GM19328 (cell line): ENCODE results near the gene MYO1D.
"Not testable (repeated sequence)": the region's sequence is repeated elsewhere in the genome, so short reads cannot be mapped to it uniquely, and the experiment has no call there.

Experiments
- ATAC-seq: cut with Tn5 transposase; IDR thresholded peaks from one replicate; pipeline ENCODE4 v1.9.1; 2021; ENCODE audit warnings: mild to moderate bottlenecking, moderate library complexity; ENCODE audit not compliant: unreplicated experiment

Gene MYO1D

DNA sequence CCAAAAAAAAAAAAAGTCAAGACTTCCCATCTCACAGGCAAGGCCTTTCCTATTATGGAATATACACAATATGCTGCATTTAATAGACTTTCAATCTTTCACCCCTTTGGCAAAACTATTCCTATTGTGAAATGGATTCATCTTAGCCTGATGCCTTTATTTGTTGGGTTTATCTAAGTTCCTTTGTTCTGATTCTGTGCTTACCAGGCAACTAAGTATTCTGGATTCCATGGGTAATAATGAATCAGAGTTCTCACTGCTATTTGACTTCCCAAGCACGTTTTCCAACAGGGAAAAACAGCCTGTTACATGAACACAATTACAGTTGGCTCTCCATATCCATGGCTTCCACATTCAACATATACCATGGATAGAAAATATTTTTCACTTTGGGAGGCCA lies 135.5 kb downstream of the MYO1D start:
- no peak for ATAC-seq

DNA sequence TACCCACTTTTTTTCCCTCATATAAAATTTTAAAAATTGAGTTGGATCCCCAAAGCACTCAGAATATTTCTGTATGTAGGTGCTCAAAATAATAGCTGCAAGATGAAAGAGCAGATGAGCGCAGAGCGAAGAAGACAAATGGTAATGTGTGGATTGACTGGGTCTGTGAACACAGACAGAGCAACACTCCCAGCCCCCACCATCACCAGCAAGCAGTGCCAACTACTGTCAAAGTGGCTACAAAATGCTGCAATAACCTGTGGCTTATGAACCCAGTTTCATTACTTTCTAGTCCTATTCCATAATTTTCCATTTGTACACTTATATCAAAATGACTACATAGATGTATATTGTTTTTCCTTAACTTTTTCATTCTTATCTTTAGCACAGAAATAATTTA lies 137.2 kb downstream of the MYO1D start:
- no peak for ATAC-seq

DNA sequence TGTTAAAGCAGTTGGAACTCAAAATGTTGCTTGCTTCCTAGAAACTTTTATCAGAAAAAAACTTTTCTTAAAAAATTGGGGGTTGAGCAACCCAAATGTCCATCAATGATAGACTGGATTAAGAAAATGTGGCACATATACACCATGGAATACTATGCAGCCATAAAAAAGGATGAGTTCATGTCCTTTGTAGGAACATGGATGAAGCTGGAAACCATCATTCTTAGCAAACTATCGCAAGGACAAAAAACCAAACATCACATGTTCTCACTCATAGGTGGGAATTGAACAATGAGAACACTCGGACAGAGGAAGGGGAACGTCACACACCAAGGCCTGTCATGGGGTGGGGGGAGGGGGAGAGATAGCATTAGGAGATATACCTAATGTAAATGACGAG lies 137.8 kb downstream of the MYO1D start:
- not testable (repeated sequence) for ATAC-seq

DNA sequence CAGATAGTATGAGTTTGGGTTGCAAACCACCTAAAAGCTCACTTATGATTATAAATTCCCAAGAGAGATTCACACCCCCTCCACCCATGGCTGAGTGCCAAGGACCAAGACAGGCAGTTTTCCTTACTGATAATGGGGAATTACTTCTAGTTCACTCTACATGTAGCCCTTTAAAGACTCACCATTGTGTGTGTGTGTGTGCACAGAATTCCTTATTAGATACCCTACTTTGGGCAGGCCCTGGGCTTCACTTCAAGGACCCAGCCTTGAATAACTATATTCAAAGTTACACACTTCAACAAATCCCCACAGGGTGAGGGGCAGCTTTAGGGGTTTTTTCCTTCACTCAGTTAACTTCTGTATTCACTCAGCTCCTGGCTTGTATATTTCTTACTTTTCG lies 143.5 kb downstream of the MYO1D start:
- ATAC-seq = no peak

DNA sequence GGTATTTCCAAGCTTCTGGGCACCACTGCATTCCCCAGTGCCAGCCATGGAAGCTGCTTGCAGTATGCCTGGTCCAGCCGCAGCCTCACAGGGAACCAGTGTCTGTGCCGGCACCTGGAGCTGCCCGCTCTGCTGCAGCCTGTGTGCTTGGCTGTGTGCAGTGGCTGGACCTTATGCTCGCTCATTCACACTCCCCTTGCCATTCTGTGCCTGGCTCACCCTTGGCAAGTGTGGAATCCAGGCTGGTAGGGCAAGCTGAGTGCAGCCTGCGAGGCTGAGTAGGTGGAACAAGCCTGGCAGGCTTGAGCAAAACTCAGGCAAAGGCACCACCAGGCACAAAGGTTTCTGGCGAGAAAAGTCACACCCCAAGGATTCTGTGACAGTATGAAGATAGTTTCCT lies 144.0 kb downstream of the MYO1D start:
- ATAC-seq = no peak

DNA sequence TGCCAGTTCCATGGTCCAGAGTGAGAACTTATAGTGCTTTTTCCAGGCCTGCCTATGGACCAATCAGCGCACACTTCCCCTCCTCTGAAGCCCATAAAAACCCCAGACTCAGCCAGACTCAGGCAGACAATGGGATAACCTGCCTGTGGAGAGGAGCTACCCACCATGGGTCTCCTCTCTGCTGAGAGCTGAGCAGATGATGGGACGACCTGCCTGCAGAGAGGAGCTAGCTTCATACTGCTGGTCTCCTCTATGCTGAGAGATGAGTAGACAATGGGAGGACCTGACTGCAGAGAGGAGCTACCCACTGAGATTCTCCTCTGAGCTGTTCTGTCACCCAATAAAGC lies 144.7 kb downstream of the MYO1D start:
- no peak for ATAC-seq

DNA sequence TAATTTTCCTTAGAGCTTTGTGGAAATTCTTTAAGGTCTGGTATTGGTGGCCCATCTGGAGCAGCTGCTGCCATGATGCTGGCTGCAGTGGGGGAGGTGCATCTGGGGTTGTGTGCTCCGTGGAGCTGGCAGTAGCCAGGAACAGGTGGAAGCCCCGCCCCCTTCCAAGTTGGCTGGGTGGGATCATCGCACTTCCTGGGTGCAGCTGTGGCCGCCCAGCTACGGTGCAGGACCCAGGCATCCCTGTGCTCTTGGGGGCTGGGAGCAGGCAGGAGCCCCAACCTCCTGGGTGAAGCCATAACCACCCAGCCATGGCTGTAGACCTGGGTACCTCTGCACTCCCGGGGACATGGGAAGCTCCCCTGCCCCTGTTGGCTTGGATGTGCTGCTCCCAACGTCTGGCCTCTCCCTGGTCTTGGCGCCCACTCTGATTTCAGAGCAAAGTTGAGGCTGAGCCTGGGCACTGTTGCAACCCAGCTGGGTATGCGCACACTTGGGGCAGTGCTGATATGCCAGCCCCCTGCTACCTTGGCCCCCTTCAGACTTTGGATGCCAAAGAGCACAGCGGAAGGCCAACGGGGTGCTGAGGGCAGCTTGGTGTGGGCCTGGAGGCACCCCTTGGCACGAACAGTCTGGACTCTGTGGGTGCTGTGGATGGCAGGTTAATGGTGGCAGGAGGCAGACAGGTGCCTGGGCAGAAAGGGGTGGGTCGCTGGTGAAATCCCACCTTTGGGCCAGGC lies 145.2 kb downstream of the MYO1D start:
- no peak for ATAC-seq

DNA sequence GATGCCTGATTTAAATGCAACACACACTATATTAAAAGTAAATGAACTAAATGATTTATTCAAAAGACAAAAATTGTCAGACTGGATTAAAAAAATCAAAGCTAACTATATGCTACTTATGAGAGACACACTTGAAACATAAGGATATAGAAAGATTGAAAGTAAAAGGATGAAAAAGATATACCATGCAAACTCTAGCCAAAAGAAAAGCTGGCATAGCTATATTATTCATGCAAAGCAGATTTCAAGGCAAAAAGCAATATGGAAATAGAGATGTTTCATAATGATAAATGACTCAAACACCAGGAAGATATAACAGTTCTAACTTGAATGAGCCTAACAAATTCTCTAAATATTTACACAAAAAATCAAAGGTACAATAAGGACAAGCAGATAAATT lies 149.2 kb downstream of the MYO1D start:
- ATAC-seq = no peak

DNA sequence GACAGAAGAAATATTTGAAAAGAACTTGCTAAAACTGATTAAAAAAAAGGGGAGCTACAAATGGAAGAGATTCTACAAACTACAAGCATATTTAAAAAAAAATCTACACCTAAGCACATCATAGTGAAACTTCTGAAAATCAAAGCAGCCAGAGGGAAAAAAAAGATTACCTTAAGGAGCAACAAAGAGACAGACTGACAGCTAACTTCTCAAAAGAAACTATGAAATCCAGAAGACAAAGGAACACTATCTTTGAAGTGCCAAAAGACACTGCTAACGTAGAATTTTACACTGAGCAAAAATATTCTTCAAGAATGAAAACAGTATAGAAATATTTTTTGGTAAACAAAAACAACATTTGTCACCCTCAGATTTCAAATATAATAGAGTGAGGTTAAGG lies 151.2 kb downstream of the MYO1D start:
- ATAC-seq = no peak

DNA sequence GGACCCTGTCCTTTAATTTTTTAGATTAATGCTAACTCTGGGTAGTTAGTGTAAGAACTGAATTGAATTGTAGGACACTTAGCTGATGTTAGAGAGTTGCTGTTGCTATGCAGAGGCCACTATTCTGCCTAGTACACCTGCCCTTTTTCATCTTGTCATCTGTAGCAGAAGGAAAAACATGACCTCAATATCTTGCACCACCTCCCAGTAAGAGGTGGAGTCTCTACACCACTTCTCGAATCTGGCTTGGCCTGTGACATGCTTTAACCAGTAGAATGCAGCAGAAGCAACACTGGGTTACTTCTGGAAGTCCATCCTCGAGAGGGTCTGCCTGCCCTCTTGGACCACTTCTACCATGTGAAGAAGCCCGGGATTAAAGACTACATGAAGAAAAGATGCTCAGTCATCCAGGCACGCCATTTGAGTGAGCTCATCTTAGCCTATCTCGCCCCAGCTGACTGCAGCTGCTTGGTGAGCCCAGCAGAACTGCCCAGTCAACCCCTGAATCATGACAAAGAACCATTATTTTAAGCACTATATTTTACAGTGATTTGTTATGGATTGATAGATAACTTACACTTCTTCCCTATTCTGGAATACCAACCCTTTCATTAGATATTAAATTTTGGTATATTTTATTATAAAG lies 153.5 kb downstream of the MYO1D start:
- ATAC-seq = no peak

DNA sequence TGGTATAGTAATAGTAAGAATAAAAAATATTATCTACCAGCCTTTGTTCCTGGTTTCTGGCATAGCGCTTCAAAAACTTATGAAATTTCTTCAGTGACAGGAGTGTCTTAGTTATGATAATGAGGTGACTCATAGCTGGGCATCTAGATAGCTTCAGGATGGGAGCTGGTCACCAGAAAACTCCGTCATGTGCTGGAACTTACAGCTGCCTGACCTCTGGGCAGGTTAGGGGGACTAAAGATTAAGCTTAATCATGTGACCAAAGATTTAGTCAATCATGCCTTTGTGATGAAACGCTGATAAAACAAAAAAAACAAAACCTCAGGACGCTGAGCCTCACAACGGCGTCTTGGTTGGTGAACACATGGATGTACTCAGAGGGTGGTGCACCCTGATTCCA lies 154.2 kb downstream of the MYO1D start:
- ATAC-seq = no peak

DNA sequence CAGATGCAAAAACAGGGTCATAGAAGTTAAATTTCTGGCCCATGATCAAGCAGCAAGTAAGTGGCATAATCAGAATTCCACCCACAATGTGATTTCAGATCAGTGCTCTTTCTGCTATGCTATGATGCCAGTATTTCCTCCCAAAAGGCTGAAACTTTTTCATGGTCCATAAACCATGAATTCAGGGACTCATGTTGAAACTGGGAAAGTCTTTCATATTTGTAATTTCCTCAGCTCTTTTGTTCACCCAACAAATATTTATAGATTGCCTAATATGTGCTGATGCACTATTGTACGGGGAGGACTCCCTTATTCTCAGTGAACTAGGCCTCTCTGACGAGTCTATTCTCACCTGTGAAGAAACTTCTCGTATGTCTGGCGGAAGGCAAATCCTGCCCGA lies 156.3 kb downstream of the MYO1D start:
- ATAC-seq = no peak

DNA sequence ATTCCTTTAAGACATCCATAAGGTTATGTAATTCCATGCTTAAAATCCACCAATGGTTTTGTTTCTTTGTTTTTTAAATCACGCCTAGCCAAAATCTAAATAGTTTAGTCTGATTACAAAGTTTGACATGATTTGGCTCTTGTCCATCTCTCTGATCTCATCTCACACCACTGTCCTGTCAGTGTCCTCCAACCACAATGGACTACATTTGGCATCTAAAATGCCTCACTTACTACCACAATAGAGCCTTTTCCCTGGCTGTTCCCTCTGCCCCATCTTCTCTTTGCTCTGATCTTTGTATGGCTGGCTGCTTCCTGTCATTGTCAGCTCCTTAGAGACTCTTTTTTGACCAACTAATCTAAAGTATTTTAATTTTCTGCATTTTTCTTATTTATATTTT lies 157.2 kb downstream of the MYO1D start:
- ATAC-seq = no peak

DNA sequence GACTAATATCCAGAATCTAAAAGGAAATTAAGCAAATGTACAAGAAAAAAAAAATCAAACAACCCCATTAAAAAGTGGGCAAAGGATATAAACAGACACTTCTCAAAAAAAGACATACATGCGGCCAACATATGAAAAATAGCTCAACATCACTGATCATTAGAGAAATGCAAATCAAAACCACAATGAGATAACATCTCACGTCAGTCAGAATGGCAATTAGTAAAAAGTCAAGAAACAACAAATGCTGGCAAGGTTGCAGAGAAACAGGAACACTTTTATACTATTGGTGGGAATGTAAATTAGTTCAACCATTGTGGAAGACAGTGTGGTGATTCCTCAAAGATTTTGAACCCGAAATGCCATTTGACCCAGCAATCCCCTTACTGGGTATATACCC lies 162.0 kb downstream of the MYO1D start:
- ATAC-seq = not testable (repeated sequence)

DNA sequence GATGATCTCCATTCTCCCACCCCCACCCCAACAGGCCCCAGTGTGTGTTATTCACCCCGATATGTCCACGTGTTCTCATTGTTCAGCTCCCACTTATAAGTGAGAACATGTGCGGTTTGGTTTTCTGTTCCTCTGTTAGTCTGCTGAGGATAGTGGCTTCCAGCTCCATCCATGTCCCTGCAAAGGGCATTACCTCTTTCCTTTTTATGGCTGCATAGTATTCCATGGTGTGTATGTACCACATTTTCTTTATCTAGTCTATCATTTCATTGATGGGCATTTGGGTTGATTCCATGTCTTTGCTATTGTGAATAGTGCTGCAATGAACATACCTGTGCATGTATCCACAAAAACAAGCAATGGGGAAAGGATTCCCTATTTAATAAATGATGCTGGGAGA lies 162.7 kb downstream of the MYO1D start:
- not testable (repeated sequence) for ATAC-seq

DNA sequence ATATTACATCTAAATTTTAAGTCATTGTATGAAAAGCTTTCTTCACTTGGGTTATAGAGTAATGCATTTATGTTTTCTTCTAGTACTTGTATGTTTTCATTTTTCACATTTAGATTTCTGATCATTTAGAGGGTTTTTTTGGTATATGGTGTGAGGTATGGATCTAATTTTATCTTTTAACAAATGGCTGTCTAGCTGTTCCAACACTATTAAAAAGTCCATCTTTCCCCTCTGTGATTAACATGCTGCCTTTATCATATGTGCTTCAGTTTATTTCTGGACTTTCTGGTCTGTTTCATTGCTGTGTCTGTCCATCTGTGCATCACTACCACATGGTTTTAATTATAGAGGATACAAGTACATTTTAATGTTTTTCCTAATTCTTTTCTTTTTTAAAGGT lies 163.8 kb downstream of the MYO1D start:
- ATAC-seq = no peak

DNA sequence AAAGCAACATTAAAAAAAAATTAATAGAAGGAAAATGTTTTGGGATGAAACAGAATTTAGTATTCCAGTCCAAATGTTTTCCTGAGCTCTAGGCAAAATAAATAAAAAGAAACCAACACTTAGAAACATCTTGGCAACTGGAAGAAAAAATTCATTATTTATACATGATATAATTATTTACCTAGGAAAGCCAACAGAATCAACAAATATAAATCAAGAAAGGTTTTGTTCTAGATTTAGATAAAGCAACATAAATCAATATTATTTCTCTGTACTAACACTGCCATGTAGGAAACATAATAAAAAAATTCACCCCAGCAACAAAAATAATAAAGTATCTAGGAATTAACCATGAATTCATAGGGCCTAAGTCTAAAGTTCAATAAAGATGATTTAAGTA lies 167.4 kb downstream of the MYO1D start:
- no peak for ATAC-seq

DNA sequence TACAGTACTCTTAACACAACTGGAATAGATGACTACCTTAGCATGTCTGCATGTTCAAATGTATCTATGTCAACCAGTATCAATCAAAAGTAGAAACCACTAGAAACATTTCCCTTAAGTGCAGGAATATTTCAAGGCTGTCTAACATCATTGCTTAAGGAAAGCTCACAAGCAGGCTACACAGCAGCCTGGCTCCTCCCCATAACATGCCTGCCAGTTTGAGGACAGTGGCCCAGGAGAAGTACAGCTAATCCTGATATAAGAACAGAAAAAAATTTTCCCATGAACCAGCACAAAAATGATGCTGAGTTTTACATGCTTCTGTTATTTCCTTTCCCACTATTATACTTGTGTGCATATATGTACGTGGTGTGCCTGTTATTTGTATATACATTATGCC lies 175.1 kb downstream of the MYO1D start:
- ATAC-seq = no peak

DNA sequence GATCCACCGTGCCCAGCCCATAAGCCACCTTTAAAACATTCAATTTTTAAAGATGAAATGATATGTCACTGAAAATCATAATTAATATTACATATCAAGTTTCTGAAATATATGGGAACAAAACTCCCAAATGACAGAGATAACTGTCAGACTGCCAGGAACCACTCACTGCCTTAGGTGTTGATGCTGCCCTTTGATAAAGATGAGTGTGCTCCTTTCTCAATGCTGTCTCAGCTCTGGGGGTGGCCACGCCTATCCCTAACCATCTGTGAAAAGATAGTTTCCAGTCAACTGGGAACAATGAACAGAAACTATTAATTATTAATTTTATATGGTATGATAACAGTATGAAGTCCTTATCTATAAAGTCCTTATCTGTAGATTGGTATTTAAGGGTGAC lies 177.7 kb downstream of the MYO1D start:
- ATAC-seq = no peak

DNA sequence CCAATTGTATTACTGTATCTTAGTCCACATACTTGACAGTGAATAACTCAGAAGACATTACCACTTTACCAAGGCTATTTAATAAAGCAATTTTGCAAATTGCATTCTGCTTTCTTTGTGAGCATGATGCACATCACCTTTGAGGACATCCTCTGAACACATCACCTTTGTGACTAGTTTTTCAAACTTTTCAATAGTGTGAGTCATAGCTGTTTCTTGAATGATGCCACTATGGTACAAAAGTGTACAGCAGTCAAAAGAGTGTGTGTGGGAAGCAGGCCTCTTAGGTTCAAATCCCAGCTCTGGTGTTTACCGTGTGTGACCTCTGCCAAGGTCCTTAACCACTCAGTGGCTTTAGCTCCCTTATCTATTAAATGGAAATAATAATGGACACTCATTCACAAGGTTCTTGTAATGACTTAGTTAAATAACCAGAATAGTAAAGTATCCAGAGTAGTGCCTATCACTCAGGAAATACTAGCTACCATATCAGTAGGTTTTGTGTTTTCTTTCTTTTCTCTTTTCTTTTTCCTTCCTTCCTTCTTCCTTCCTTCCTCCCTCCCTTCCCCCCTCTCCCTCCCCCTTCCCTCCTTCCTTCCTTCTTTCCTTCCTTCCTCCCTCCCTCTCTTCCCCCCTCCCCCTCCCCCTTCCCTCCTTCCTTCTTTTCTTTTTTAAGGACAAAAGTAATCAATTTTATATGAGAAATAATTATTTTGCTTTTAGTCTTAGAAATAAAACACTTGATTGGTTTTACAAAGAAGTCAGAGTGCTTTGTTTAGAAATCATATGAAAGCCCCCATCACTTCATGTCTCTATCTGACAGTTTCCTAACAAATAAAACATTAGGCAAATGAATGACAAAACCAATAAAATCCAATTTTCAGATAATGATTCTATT lies 178.9 kb downstream of the MYO1D start:
- no peak for ATAC-seq

DNA sequence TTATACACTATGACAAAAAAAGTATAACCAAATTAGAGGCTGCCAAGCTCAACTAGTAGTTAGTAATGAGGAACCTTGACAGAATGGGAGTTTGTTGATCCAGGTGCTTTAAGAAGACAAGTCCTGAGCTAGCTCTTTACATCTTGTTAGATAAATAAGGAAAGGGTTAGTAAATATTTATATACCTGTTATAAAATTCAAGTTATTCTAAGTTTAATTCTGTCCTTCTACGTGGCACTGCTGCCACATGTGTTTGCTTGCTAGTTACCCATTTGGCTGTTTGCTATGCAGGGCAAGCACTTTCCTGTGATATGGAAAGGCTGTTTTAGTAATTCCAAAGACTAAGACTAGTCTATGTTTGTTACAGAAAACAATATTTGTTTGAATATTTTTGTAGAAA lies 180.5 kb downstream of the MYO1D start:
- ATAC-seq = no peak

DNA sequence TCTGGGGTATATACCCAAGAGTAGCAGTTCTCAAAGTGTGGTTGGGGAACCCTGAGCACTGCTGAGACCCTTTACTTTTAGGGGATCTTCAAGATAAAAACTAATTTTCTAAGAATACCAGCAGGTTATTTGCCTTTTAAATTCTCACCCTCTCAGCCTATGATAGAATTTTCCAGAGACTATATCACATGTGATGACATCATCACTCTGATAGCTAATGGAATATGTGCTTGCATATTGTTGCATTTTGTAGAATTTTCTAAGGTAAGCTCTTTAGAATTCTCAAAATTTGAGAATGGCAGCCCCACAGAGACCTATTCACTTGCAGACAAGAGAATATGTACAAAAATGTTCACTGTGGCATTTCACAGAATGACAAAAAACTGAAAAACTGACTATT lies 181.1 kb downstream of the MYO1D start:
- no peak for ATAC-seq
